PFSK-1 (cell line): ENCODE data around the gene GAB1.
A peak's percentile ranks its signal among the peaks of the same experiment; 100 is the strongest.

ENCODE experiments used
- FOXP2 ChIP-seq: optimal IDR thresholded peaks from 2 replicates; pipeline ENCODE3; 2011; ENCODE audit warnings: borderline replicate concordance, control low read depth, inconsistent platforms; ENCODE audit not compliant: insufficient read depth; ENCODE audit errors: extremely low read length, extremely low read depth
- POLR2AphosphoS5 ChIP-seq: IDR thresholded peaks from 2 replicates; pipeline ENCODE4 v1.6.1; 2012; ENCODE audit warnings: low read depth, mild to moderate bottlenecking, control low read depth, low read length, moderate library complexity
- SIN3A ChIP-seq: IDR thresholded peaks from 2 replicates; pipeline ENCODE4 v1.6.1; 2012; ENCODE audit warnings: mild to moderate bottlenecking, low read length, moderate library complexity, borderline replicate concordance; ENCODE audit not compliant: insufficient read depth
- TAF1 ChIP-seq: IDR thresholded peaks from 2 replicates; pipeline ENCODE4 v1.6.1; 2012; ENCODE audit warnings: low read length, control low read depth, borderline replicate concordance; ENCODE audit not compliant: insufficient read depth
- TF ChIP-seq, protein P1 (sequence below), 2 experiments: IDR thresholded peaks; 2 replicates each; pipeline versions ENCODE4 v1.6.1 to v1.8.0; 2011 to 2012; ENCODE audit warnings: low read depth in 2 of 2, low read length in 2 of 2, control low read depth in 1 of 2, inconsistent platforms in 1 of 2, mild to moderate bottlenecking in 1 of 2, moderate library complexity in 1 of 2; ENCODE audit not compliant: insufficient read depth in 1 of 2

GAB1 gene

GRCh38 chr4:143375326-143376073 is 38.8 kb downstream of the GAB1 start:
- no peak for TF ChIP-seq POLR2AphosphoS5
- no peak for TF ChIP-seq FOXP2
- no peak for TF ChIP-seq SIN3A

DNA sequence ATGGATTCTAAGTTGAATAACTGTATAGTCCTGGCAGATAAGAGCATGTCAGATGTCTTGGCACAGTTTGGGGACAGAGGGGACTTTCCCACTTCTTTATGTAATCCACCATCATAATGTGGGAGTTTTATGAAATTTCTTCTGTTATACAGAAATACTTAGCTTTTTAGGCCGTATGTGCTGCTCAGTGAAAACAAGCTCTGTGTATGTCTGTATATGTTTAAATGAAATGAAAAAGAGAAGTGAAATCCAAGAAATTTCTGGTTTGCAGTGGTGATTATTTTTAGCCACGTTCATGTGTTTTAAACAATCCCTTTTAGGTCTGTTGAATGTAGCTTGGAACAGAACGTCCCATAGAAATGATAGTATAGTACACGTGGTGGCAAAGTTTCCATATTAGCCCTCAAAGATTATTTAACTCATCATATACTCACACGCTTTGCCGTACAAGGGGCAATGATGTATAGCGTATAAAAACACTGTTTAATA is 41.0 kb downstream of the GAB1 start:
- TF ChIP-seq FOXP2, result no peak
- no peak for TF ChIP-seq SIN3A
- no peak for TF ChIP-seq TAF1
- TF ChIP-seq POLR2AphosphoS5, result no peak
- TF ChIP-seq, protein P1, sequence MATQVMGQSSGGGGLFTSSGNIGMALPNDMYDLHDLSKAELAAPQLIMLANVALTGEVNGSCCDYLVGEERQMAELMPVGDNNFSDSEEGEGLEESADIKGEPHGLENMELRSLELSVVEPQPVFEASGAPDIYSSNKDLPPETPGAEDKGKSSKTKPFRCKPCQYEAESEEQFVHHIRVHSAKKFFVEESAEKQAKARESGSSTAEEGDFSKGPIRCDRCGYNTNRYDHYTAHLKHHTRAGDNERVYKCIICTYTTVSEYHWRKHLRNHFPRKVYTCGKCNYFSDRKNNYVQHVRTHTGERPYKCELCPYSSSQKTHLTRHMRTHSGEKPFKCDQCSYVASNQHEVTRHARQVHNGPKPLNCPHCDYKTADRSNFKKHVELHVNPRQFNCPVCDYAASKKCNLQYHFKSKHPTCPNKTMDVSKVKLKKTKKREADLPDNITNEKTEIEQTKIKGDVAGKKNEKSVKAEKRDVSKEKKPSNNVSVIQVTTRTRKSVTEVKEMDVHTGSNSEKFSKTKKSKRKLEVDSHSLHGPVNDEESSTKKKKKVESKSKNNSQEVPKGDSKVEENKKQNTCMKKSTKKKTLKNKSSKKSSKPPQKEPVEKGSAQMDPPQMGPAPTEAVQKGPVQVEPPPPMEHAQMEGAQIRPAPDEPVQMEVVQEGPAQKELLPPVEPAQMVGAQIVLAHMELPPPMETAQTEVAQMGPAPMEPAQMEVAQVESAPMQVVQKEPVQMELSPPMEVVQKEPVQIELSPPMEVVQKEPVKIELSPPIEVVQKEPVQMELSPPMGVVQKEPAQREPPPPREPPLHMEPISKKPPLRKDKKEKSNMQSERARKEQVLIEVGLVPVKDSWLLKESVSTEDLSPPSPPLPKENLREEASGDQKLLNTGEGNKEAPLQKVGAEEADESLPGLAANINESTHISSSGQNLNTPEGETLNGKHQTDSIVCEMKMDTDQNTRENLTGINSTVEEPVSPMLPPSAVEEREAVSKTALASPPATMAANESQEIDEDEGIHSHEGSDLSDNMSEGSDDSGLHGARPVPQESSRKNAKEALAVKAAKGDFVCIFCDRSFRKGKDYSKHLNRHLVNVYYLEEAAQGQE (IDR thresholded peaks at IDR 0.05; ENCODE audit: insufficient read depth in 1 of 2, low read depth in 2 of 2, low read length in 2 of 2), result no peak

- TF ChIP-seq TAF1, result no peak
- TF ChIP-seq POLR2AphosphoS5, result no peak
- TF ChIP-seq, protein P1 (IDR thresholded peaks at IDR 0.05; ENCODE audit: insufficient read depth in 1 of 2, low read depth in 2 of 2, low read length in 2 of 2), result no peak
- TF ChIP-seq FOXP2, result no peak
- no peak for TF ChIP-seq SIN3A
These were observed 44.0 kb downstream of the GAB1 start for GRCh38 chr4:143380629-143381028.

DNA sequence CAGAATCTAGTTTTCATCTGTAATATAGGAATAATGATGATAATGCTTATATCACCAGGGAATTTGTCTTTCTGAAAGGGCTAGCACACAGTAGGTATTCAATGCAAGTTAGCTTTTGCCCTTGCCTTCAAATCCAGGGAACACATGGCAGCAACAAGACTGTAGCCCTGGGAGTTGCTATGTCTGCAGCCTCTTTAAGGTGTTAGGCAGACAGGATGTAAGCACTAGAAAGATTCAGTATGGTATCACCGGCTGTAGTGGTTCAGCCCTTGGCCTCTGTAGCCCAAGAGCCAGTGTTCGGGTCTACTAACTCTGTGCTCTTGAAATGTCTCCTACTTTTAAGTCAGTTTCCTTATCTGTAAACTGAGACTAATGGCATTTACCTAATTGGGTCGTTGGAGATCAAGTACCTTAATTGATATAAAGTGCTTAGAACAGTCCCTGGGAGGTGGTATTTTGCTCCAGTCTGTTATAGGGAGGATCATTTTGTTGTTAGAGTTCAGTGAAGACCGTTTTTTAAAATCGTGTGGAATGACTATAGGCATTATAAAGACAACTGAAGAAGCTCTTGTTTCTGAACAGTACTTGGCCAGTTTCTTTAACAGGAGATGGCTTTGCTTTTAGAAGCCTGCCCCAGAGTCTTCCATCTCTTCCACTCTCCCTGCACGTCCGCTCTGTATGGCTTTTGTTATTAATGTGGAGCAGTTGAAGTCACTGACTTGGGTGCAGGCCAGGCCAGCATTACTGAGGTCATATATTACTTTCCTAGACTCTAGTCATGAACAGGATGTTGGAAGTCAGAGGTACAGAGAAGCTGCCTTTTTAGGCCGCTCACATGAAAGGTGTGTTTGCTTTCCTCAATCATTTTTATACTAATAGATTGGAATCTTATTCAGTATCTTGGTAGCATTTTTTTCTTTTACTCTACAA is 44.8 kb downstream of the GAB1 start:
- TF ChIP-seq, protein P1 (IDR thresholded peaks at IDR 0.05; ENCODE audit: insufficient read depth in 1 of 2, low read depth in 2 of 2, low read length in 2 of 2), result peak in 1 of 2 experiments; percentile 32; a peak in 1 of 4 replicates
- TF ChIP-seq TAF1, result no peak
- 0 out of 2 replicates have a peak, but pooled peaks have one; percentile 31 for TF ChIP-seq SIN3A
- TF ChIP-seq FOXP2, result no peak
- TF ChIP-seq POLR2AphosphoS5, result no peak; the same call in 1 of the 2 replicates

DNA sequence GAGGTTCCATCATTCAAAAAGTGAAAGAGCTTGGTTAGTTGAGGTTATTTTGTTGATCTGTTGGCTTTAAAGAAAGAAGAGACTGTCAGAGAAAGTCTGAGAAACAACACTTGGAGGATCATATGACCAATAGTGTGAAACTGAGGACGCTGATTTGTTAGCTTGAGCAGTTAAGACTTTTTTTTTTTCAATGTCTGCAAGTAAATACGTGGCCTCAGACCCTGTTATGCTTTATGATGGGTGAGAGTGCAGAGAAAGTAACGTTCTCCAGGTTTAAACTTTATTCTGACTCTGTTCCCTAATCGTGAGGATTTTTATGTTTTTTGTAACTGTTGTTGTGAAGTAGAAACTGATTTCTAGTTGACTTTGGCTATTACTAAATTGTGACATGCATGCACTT is 45.9 kb downstream of the GAB1 start:
- TF ChIP-seq, protein P1 (IDR thresholded peaks at IDR 0.05; ENCODE audit: insufficient read depth in 1 of 2, low read depth in 2 of 2, low read length in 2 of 2), result no peak
- TF ChIP-seq SIN3A (no peak), TAF1 (no peak)
